Measurements from ENCODE around the gene CPEB4. TPM values are rescaled to one million over a fixed set of nuclear protein-coding genes. Genes with fewer than 3 reads are reported as not detected.

The CPEB4 gene
- total RNA-seq, 1 donor from 2014 or later: 12.5 TPM

DNA sequence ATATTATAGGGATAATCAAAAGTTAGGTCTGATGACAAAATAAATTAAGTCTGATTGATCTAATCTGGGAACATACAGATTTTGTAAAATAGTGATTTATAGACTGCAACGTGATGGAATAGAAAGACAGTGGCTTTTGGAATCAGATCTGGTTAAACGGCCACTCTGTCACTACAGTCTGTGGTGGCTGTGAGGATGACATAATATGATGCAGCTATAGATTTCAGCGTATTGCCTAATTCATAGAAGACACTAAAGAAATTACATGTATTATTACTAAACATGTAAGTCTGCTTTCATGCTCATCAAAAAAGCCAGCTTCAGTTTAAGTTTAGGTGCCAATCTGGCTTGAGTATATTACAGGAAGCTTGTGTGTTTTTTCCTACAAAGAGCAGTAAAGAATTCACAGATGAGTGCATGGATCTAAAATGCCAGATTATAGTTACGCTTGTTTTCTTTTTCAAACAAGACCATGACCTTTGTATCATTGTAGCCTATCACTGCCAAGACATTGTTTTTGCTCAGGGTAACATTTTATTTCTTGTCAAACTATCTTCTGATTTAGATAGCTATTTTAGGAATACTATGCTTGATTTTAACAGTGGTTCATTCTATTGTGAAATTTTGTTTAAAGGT is 25.7 kb downstream of the CPEB4 start:
- Histone ChIP-seq H3K9ac (no peak overlapping the region), H3K4me3 (no peak overlapping the region), H3K27ac (no peak overlapping the region), H3K36me3 (no peaks in the 10 kb centered on the region), H3K79me2 (ENCODE audit: low read depth) (peaks cover 7% of the 10 kb centered on the region), H2AFZ (replicated peaks) (no peak overlapping the region), H3K4me1 (peaks cover 11% of the 10 kb centered on the region), H3K4me2 (no peak overlapping the region), H3K9me3 (ENCODE audit: low read depth) (no peaks in the 10 kb centered on the region), H4K20me1 (ENCODE audit: low read depth) (no peaks in the 10 kb centered on the region), H3K27me3 (no peaks in the 10 kb centered on the region), H3F3A (ENCODE audit: low read depth) (no peaks in the 10 kb centered on the region)
- Mint-ChIP-seq H3K27ac (no peak overlapping the region), H3K36me3 (no peaks in the 10 kb centered on the region), H3K4me3 (no peak overlapping the region), H3K27me3 (ENCODE audit: insufficient read depth, low read depth) (peaks cover 2% of the 10 kb centered on the region), H3K4me1 (peaks cover 22% of the 10 kb centered on the region), H3K9me3 (no peaks in the 10 kb centered on the region)
- TF ChIP-seq, protein P1, sequence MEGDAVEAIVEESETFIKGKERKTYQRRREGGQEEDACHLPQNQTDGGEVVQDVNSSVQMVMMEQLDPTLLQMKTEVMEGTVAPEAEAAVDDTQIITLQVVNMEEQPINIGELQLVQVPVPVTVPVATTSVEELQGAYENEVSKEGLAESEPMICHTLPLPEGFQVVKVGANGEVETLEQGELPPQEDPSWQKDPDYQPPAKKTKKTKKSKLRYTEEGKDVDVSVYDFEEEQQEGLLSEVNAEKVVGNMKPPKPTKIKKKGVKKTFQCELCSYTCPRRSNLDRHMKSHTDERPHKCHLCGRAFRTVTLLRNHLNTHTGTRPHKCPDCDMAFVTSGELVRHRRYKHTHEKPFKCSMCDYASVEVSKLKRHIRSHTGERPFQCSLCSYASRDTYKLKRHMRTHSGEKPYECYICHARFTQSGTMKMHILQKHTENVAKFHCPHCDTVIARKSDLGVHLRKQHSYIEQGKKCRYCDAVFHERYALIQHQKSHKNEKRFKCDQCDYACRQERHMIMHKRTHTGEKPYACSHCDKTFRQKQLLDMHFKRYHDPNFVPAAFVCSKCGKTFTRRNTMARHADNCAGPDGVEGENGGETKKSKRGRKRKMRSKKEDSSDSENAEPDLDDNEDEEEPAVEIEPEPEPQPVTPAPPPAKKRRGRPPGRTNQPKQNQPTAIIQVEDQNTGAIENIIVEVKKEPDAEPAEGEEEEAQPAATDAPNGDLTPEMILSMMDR (IDR thresholded peaks at IDR 0.05): no peak
- TF ChIP-seq EZH2 (IDR thresholded peaks at IDR 0.05) (no peak), EZH2phosphoT487 (IDR thresholded peaks at IDR 0.05) (no peak)
- no peak for DNase-seq (ENCODE audit: low spot score)

DNA sequence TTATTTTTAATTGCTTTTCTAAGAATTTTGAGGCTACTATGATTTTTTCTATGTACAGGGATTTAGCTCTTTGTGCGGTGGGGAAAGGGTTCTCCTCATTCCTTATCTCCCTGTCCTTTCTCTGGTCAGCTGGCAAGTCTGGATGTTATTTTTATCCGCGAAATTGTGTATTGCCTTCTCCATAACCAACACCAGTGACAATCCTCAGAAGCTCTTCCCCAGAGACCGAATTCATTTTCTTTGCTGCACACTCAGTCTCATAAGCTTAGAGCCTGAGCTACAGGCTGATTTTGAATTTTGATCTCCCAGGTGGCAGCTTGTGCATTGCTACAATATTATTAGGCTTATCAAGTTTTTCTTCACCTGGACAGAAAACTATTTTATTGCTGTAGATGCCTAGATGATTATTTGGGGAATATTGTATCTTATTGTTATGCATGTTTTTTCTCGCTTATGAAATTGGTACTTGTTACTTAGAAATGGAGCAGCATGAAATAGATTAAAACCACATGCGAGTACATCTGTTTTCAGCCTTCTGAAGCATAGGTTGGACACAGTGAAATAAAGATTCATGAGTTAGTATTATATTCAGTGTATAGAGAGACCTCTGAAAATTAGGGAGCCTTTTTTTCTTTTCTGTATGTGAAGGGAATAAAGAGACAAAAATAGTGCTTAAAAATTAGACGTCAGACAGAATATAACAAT is 27.3 kb downstream of the CPEB4 start:
- Histone ChIP-seq H3K4me3 (no peak overlapping the region), H4K20me1 (ENCODE audit: low read depth) (no peaks in the 10 kb centered on the region), H3K4me2 (no peak overlapping the region), H3K4me1 (peaks cover 23% of the 10 kb centered on the region), H3K27me3 (no peaks in the 10 kb centered on the region), H3K36me3 (no peaks in the 10 kb centered on the region), H3K9ac (no peak overlapping the region), H3K79me2 (ENCODE audit: low read depth) (peaks cover 11% of the 10 kb centered on the region), H3F3A (ENCODE audit: low read depth) (peaks cover 10% of the 10 kb centered on the region), H2AFZ (replicated peaks) (no peak overlapping the region), H3K27ac (no peak overlapping the region), H3K9me3 (ENCODE audit: low read depth) (no peaks in the 10 kb centered on the region)
- peaks cover 2% of the 10 kb centered on the region for H3K27me3 Mint-ChIP-seq (ENCODE audit: insufficient read depth, low read depth)
- H3K36me3 Mint-ChIP-seq: no peaks in the 10 kb centered on the region
- H3K4me3 Mint-ChIP-seq: no peak overlapping the region
- peaks cover 18% of the 10 kb centered on the region for H3K4me1 Mint-ChIP-seq
- no peak for TF ChIP-seq EZH2phosphoT487 (IDR thresholded peaks at IDR 0.05)
- TF ChIP-seq EZH2 (IDR thresholded peaks at IDR 0.05): no peak
- TF ChIP-seq, protein P1 (IDR thresholded peaks at IDR 0.05): no peak
- no peak overlapping the region for H3K27ac Mint-ChIP-seq
- H3K9me3 Mint-ChIP-seq: no peaks in the 10 kb centered on the region
- no peak for DNase-seq (ENCODE audit: low spot score)

DNA sequence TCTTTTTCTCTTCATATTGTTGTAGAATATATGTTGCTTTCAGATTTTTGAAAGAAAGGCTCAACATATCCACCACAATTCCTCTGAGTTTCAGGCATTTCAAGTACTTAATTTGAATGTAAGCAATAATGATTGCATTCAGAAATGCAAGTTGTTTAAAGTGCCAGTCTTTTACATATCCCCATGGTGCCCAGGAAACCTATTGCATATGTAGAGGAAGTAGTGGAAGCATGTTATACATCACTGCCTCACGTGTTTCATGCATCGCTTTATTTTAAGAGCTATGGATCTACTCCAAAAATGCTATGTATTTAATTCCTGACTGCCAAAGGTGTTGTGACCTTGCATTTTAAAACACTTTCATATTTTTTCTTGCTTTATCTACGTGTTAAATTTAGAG is 28.1 kb downstream of the CPEB4 start:
- Histone ChIP-seq H3K4me1 (peaks cover 29% of the 10 kb centered on the region), H3K36me3 (no peaks in the 10 kb centered on the region), H3K9ac (no peak overlapping the region), H3K9me3 (ENCODE audit: low read depth) (no peaks in the 10 kb centered on the region), H3K79me2 (ENCODE audit: low read depth) (peaks cover 11% of the 10 kb centered on the region), H3F3A (ENCODE audit: low read depth) (peaks cover 10% of the 10 kb centered on the region), H3K4me2 (no peak overlapping the region), H3K27me3 (no peaks in the 10 kb centered on the region), H4K20me1 (ENCODE audit: low read depth) (no peaks in the 10 kb centered on the region), H2AFZ (replicated peaks) (no peak overlapping the region), H3K27ac (no peak overlapping the region), H3K4me3 (no peak overlapping the region)
- DNase-seq (ENCODE audit: low spot score): no peak
- Mint-ChIP-seq H3K4me3 (peak overlapping the region; percentile 10), H3K4me1 (peaks cover 18% of the 10 kb centered on the region), H3K9me3 (no peaks in the 10 kb centered on the region), H3K36me3 (no peaks in the 10 kb centered on the region), H3K27ac (no peak overlapping the region), H3K27me3 (ENCODE audit: insufficient read depth, low read depth) (peaks cover 2% of the 10 kb centered on the region)
- TF ChIP-seq, protein P1 (IDR thresholded peaks at IDR 0.05): no peak
- TF ChIP-seq EZH2phosphoT487 (IDR thresholded peaks at IDR 0.05) (no peak), EZH2 (IDR thresholded peaks at IDR 0.05) (no peak)
